Ovary (tissue), 3 donors: ENCODE results near the gene ITIH1.

ENCODE experiments used
- EP300 ChIP-seq: sonication (generic); formaldehyde crosslinking; IDR thresholded peaks from one replicate; pipeline ENCODE4 v1.6.1; 2017; ENCODE audit warnings: antibody characterized with exemption
- POLR2A ChIP-seq: fragments of 450-650 bp; IDR thresholded peaks from one replicate; pipeline ENCODE4 v1.6.1; 2017; ENCODE audit warnings: antibody characterized with exemption, mild to moderate bottlenecking, moderate library complexity
- TF ChIP-seq, protein P1 (sequence below), 3 donors: fragments of 450-650 bp in 2 of 3; fragments of 200-600 bp in 1 of 3; IDR thresholded peaks; one replicate each; pipeline versions ENCODE4 v1.5.1 to v1.8.0; 2016 to 2022; ENCODE audit warnings: antibody characterized with exemption in 3 of 3, mild to moderate bottlenecking in 1 of 3
- donor health status: DM: no; HTN: no; CAD: no.

DNA sequence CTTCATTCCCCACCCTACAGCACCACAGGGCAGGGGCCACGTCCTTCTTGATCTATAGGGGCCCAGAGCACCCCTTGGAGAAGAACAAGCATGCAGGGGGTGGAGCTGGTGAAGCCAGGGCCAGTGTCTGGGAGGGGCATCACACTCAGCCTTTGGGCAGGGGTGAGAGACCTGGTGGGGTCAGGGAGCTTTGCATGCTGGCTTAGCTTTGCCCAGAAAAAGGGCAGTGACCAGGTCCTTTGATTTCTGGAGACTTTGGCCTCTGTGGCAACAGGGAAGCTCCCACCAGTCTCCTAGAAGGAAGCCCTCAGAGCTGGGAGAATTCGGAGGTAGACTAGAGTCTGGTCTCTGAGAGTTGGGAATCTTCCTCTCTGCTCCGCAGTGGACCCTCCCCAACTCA is 52.1 kb downstream of the ITIH1 start:
- TF ChIP-seq, protein P1, sequence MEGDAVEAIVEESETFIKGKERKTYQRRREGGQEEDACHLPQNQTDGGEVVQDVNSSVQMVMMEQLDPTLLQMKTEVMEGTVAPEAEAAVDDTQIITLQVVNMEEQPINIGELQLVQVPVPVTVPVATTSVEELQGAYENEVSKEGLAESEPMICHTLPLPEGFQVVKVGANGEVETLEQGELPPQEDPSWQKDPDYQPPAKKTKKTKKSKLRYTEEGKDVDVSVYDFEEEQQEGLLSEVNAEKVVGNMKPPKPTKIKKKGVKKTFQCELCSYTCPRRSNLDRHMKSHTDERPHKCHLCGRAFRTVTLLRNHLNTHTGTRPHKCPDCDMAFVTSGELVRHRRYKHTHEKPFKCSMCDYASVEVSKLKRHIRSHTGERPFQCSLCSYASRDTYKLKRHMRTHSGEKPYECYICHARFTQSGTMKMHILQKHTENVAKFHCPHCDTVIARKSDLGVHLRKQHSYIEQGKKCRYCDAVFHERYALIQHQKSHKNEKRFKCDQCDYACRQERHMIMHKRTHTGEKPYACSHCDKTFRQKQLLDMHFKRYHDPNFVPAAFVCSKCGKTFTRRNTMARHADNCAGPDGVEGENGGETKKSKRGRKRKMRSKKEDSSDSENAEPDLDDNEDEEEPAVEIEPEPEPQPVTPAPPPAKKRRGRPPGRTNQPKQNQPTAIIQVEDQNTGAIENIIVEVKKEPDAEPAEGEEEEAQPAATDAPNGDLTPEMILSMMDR (IDR thresholded peaks at IDR 0.05): no peak
- no peak for TF ChIP-seq POLR2A
- TF ChIP-seq EP300: no peak
